Erythroblast (primary cell): ENCODE data around the gene LONRF3.
"Not testable (repeated sequence)": the region's sequence is repeated elsewhere in the genome, so short reads cannot be mapped to it uniquely, and the experiment has no call there.

Experiments
- DNase-seq, 2 experiments: peaks; one replicate each; lab custom pipeline; 2025; lab: John Stamatoyannopoulos, UW
- GATA1 ChIP-seq: IDR thresholded peaks from 2 replicates; pipeline ENCODE4 v1.6.1; 2011; ENCODE audit warnings: low read depth, mild to moderate bottlenecking, control low read depth, low read length, moderate library complexity
- POLR2A ChIP-seq: IDR thresholded peaks from 2 replicates; pipeline ENCODE4 v1.6.1; 2011; ENCODE audit warnings: mild to moderate bottlenecking, low read length

Gene LONRF3

GRCh38 chrX:119004920-119005524, 30.6 kb downstream of the LONRF3 start:
- peak; percentile 14 to 49 for DNase-seq
- TF ChIP-seq GATA1: no peak
- TF ChIP-seq POLR2A: no peak

GRCh38 chrX:119007189-119007770, 32.9 kb downstream of the LONRF3 start:
- no peak for DNase-seq
- no peak for TF ChIP-seq GATA1
- no peak for TF ChIP-seq POLR2A

GRCh38 chrX:119008110-119008744, 33.8 kb downstream of the LONRF3 start:
- peak in 1 of 2 experiments; percentile 26 for DNase-seq
- TF ChIP-seq POLR2A: no peak
- no peak for TF ChIP-seq GATA1

GRCh38 chrX:119009071-119009470, 34.7 kb downstream of the LONRF3 start:
- DNase-seq: no peak
- no peak for TF ChIP-seq POLR2A
- TF ChIP-seq GATA1: no peak

GRCh38 chrX:119010491-119010890, 36.1 kb downstream of the LONRF3 start:
- no peak for DNase-seq
- no peak for TF ChIP-seq GATA1
- TF ChIP-seq POLR2A: no peak

GRCh38 chrX:119013164-119013563, 38.7 kb downstream of the LONRF3 start:
- no peak for DNase-seq
- TF ChIP-seq GATA1 (no peak), POLR2A (no peak)

- DNase-seq: peak in 1 of 2 experiments; percentile 1
- TF ChIP-seq POLR2A (no peak), GATA1 (no peak)
Observed at GRCh38 chrX:119015407-119016237, 41.2 kb downstream of the LONRF3 start.

GRCh38 chrX:119017077-119017476, 42.7 kb downstream of the LONRF3 start:
- TF ChIP-seq POLR2A (no peak), GATA1 (no peak)
- DNase-seq: no peak

GRCh38 chrX:119025900-119026299, 51.5 kb downstream of the LONRF3 start:
- TF ChIP-seq POLR2A: no peak
- no peak for DNase-seq

- not testable (repeated sequence) for DNase-seq
Observed at GRCh38 chrX:119026344-119026743, 51.9 kb downstream of the LONRF3 start.

- not testable (repeated sequence) for DNase-seq
Observed at GRCh38 chrX:119027960-119028732, 53.7 kb downstream of the LONRF3 start.

GRCh38 chrX:119028733-119029330, 54.4 kb downstream of the LONRF3 start:
- no peak for TF ChIP-seq GATA1
- no peak for TF ChIP-seq POLR2A
- DNase-seq: no peak

- not testable (repeated sequence) for DNase-seq
Observed at GRCh38 chrX:119029656-119030055, 55.2 kb downstream of the LONRF3 start.
